GM19467 (cell line): ENCODE measurements around the gene APOB.

Experiments used
- ATAC-seq: cut with Tn5 transposase; IDR thresholded peaks from one replicate; pipeline ENCODE4 v1.9.1; 2021; ENCODE audit warnings: mild to moderate bottlenecking, moderate library complexity; ENCODE audit not compliant: unreplicated experiment

The APOB gene

GRCh38 chr2:21047141-21048009 is 3.5 kb upstream of the APOB start:
- no peak for ATAC-seq

- no peak for ATAC-seq
Measured at GRCh38 chr2:21046506-21046905, 2.6 kb upstream of the APOB start.

GRCh38 chr2:21044694-21045371 is 960 bp upstream of the APOB start:
- ATAC-seq, result no peak

- ATAC-seq, result peak; percentile 70
Measured at GRCh38 chr2:21042958-21043743, 722 bp downstream of the APOB start.

- ATAC-seq, result no peak
Measured at GRCh38 chr2:21042708-21042957, 1.2 kb downstream of the APOB start.

- ATAC-seq, result no peak
Measured at GRCh38 chr2:21041943-21042707, 1.7 kb downstream of the APOB start.

- no peak for ATAC-seq
Measured at GRCh38 chr2:21041462-21041861, 2.4 kb downstream of the APOB start.

- ATAC-seq, result no peak
Measured at GRCh38 chr2:21040468-21041377, 3.1 kb downstream of the APOB start.

- ATAC-seq, result no peak
Measured at GRCh38 chr2:21039979-21040467, 3.9 kb downstream of the APOB start.

- ATAC-seq, result no peak
Measured at GRCh38 chr2:21039080-21039556, 4.8 kb downstream of the APOB start.

GRCh38 chr2:21038403-21039073 is 5.3 kb downstream of the APOB start:
- ATAC-seq, result no peak

- ATAC-seq, result no peak
Measured at GRCh38 chr2:21037671-21038108, 6.2 kb downstream of the APOB start.

GRCh38 chr2:21036708-21037670 is 6.9 kb downstream of the APOB start:
- ATAC-seq, result no peak

- no peak for ATAC-seq
Measured at GRCh38 chr2:21035974-21036707, 7.7 kb downstream of the APOB start.

GRCh38 chr2:21035282-21035973 is 8.4 kb downstream of the APOB start:
- ATAC-seq, result no peak

GRCh38 chr2:21034972-21035279 is 8.9 kb downstream of the APOB start:
- no peak for ATAC-seq
